H1 (cell line): ENCODE results near the gene IL16. TPM values are rescaled to one million over a fixed set of nuclear protein-coding genes. Genes with fewer than 3 reads are reported as not detected.

Source experiments
- CTCF ChIA-PET: fragments of 300-600 bp; sonication (Branson Sonifier 250); formaldehyde crosslinking; loops from one replicate; lab custom pipeline; 2021; ENCODE audit not compliant: partially characterized antibody; lab: Charles Lee
- POLR2A ChIA-PET: fragments of 300-600 bp; sonication (Branson Sonifier 250); formaldehyde crosslinking; loops from one replicate; lab custom pipeline; 2021; ENCODE audit warnings: inconsistent platforms; ENCODE audit not compliant: partially characterized antibody; lab: Charles Lee
- DNase-seq, 2 experiments: peaks; one replicate each; pipeline versions ENCODE4 v3.0.0 to v3.0.0-alpha.2; 2010 to 2022; ENCODE audit warnings: low spot score in 2 of 2, low read depth in 1 of 2, mixed read lengths in 1 of 2
- FAIRE-seq: peaks from 2 replicates; lab custom pipeline; 2011; peaks lifted over from hg19 to GRCh38; lab: Jason Lieb, UNC
- H2AFZ ChIP-seq: 2 replicates; pipeline ENCODE4 v1.8.1; 2012; ENCODE audit warnings: low read length, inconsistent platforms
- H2AK5ac ChIP-seq: 2 replicates; pipeline ENCODE4 v1.6.1; 2013; ENCODE audit warnings: low read depth, low read length
- H2BK120ac ChIP-seq: replicated peaks from 2 replicates; pipeline ENCODE3; 2013; ENCODE audit warnings: low read depth, low read length, inconsistent platforms
- H2BK12ac ChIP-seq: 2 replicates; pipeline ENCODE4 v1.6.1; 2013; ENCODE audit warnings: low read depth, low read length
- H2BK15ac ChIP-seq: 2 replicates; pipeline ENCODE4 v1.6.1; 2013; ENCODE audit warnings: low read length
- H2BK20ac ChIP-seq: 2 replicates; pipeline ENCODE4 v1.6.1; 2013; ENCODE audit warnings: low read length
- H2BK5ac ChIP-seq: 2 replicates; pipeline ENCODE4 v1.6.1; 2013; ENCODE audit warnings: low read depth, low read length
- H3K14ac ChIP-seq: 2 replicates; pipeline ENCODE4 v1.6.1; 2013; ENCODE audit warnings: inconsistent platforms; ENCODE audit not compliant: insufficient read length
- H3K18ac ChIP-seq: 2 replicates; pipeline ENCODE4 v1.6.1; 2013; ENCODE audit warnings: low read length; ENCODE audit errors: extremely low read depth
- H3K23ac ChIP-seq: 2 replicates; pipeline ENCODE4 v1.6.1; 2013; ENCODE audit warnings: inconsistent platforms; ENCODE audit not compliant: insufficient read length
- H3K23me2 ChIP-seq: 2 replicates; pipeline ENCODE4 v1.6.1; 2013; ENCODE audit warnings: low read depth, low read length
- H3K27ac ChIP-seq: 2 replicates; pipeline ENCODE4 v1.6.1; 2011; ENCODE audit warnings: low read depth, low read length, inconsistent platforms
- H3K27me3 ChIP-seq, 4 experiments: replicated peaks in 1 of 4; 1 replicate in 1 of 4; 2 replicates in 3 of 4; pipeline versions ENCODE4 v1.6.1 to v1.8.1; 2011 to 2013; ENCODE audit warnings: low read length in 3 of 4, mild to moderate bottlenecking in 3 of 4, inconsistent platforms in 2 of 4, mixed read lengths in 2 of 4, moderate library complexity in 1 of 4; ENCODE audit not compliant: control insufficient read depth in 3 of 4, insufficient read depth in 3 of 4; ENCODE audit errors: extremely low read depth in 1 of 4
- H3K36me3 ChIP-seq, 4 experiments: 2 replicates each; pipeline versions ENCODE4 v1.6.1 to v1.8.1; 2011 to 2013; ENCODE audit warnings: mild to moderate bottlenecking in 4 of 4, low read length in 3 of 4, moderate library complexity in 2 of 4, control low read depth in 1 of 4, inconsistent platforms in 1 of 4; ENCODE audit not compliant: insufficient read depth in 4 of 4, control insufficient read depth in 2 of 4
- H3K4ac ChIP-seq: replicated peaks from 2 replicates; pipeline ENCODE3; 2013; ENCODE audit warnings: low read length, low read depth, mixed read lengths, inconsistent platforms; ENCODE audit not compliant: insufficient read length
- H3K4me1 ChIP-seq, 4 experiments: replicated peaks in 1 of 4; 1 replicate in 1 of 4; 2 replicates in 3 of 4; pipeline versions ENCODE4 v1.6.1 to v1.8.1; 2011 to 2013; ENCODE audit warnings: low read length in 3 of 4, inconsistent platforms in 2 of 4, mixed read lengths in 1 of 4; ENCODE audit not compliant: insufficient read depth in 4 of 4, control insufficient read depth in 3 of 4
- H3K4me2 ChIP-seq, 2 experiments: 2 replicates each; pipeline versions ENCODE4 v1.6.1 to v1.8.1; 2011 to 2013; ENCODE audit warnings: low read depth in 2 of 2, low read length in 2 of 2, control low read depth in 1 of 2, inconsistent platforms in 1 of 2, mild to moderate bottlenecking in 1 of 2; ENCODE audit not compliant: insufficient read depth in 1 of 2
- H3K4me3 ChIP-seq, 4 experiments: fragments of 200-600, 300-600 bp in 1 of 4; sonication (generic), shearing (Covaris generic), sonication (Bioruptor Twin) in 1 of 4; 2 replicates each; pipeline versions ENCODE4 v1.5.1 to v1.8.1; 2011 to 2016; ENCODE audit warnings: low read length in 4 of 4, low read depth in 3 of 4, control low read depth in 2 of 4, inconsistent platforms in 2 of 4, mild to moderate bottlenecking in 2 of 4, mixed read lengths in 1 of 4, moderate library complexity in 1 of 4; ENCODE audit not compliant: insufficient read depth in 2 of 4; ENCODE audit errors: extremely low read depth in 1 of 4
- H3K56ac ChIP-seq: replicated peaks from 2 replicates; pipeline ENCODE3; 2013; ENCODE audit warnings: low read depth, mild to moderate bottlenecking, mixed read lengths, low read length, inconsistent platforms; ENCODE audit not compliant: insufficient read length
- H3K79me1 ChIP-seq: 2 replicates; pipeline ENCODE4 v1.6.1; 2013; ENCODE audit warnings: low read depth, low read length, control low read depth
- H3K79me2 ChIP-seq, 2 experiments: 2 replicates each; pipeline versions ENCODE4 v1.6.1 to v1.8.1; 2012 to 2013; ENCODE audit warnings: low read length in 2 of 2, mild to moderate bottlenecking in 2 of 2, inconsistent platforms in 1 of 2; ENCODE audit not compliant: insufficient read depth in 2 of 2, control insufficient read depth in 1 of 2
- H3K9ac ChIP-seq, 4 experiments: replicated peaks in 1 of 4; 1 replicate in 1 of 4; 2 replicates in 3 of 4; pipeline versions ENCODE4 v1.6.1 to v1.8.1; 2011 to 2013; ENCODE audit warnings: low read depth in 3 of 4, low read length in 3 of 4, control low read depth in 2 of 4, mild to moderate bottlenecking in 2 of 4, moderate library complexity in 2 of 4, inconsistent platforms in 1 of 4; ENCODE audit errors: extremely low read depth in 1 of 4
- H3K9me3 ChIP-seq, 2 experiments: 2 replicates each; pipeline versions ENCODE4 v1.6.1 to v1.8.1; 2012 to 2013; ENCODE audit warnings: mild to moderate bottlenecking in 2 of 2, moderate library complexity in 2 of 2, control low read depth in 1 of 2, inconsistent platforms in 1 of 2, low read depth in 1 of 2, low read length in 1 of 2, mixed read lengths in 1 of 2; ENCODE audit not compliant: insufficient read depth in 2 of 2
- H4K20me1 ChIP-seq, 2 experiments: replicated peaks in 1 of 2; 2 replicates each; pipeline versions ENCODE3 to v1.8.1; 2011 to 2013; ENCODE audit warnings: inconsistent platforms in 2 of 2, low read length in 2 of 2, mild to moderate bottlenecking in 1 of 2; ENCODE audit not compliant: insufficient read depth in 2 of 2, control insufficient read depth in 1 of 2
- H4K5ac ChIP-seq: 2 replicates; pipeline ENCODE4 v1.6.1; 2013; ENCODE audit warnings: low read length, low read depth, mixed read lengths, inconsistent platforms; ENCODE audit not compliant: insufficient read length
- H4K8ac ChIP-seq: 2 replicates; pipeline ENCODE4 v1.8.0; 2013; ENCODE audit warnings: mild to moderate bottlenecking, moderate library complexity, low read length, inconsistent platforms; ENCODE audit not compliant: insufficient read depth; ENCODE audit errors: extremely low read depth
- H4K91ac ChIP-seq: replicated peaks from 2 replicates; pipeline ENCODE3; 2013; ENCODE audit warnings: low read length, mixed read lengths, inconsistent platforms; ENCODE audit not compliant: insufficient read length
- CEBPB ChIP-seq: IDR thresholded peaks from 2 replicates; pipeline ENCODE4 v1.6.1; 2012; ENCODE audit warnings: low read depth, low read length
- EZH2 ChIP-seq: fragments of 200-600 bp; sonication (generic); IDR thresholded peaks from 2 replicates; pipeline ENCODE4 v1.7.1; 2012; ENCODE audit warnings: low read depth, mild to moderate bottlenecking, moderate library complexity, low read length, inconsistent platforms; ENCODE audit not compliant: severe bottlenecking
- GTF2F1 ChIP-seq: IDR thresholded peaks from 2 replicates; pipeline ENCODE4 v1.6.1; 2012; ENCODE audit warnings: low read depth, low read length, improper control_type of control experiment, borderline replicate concordance
- KDM1A ChIP-seq: fragments of 200-600, 300-600 bp; sonication (generic); IDR thresholded peaks from 2 replicates; pipeline ENCODE4 v1.7.1; 2016; ENCODE audit warnings: mild to moderate bottlenecking, low read length, borderline replicate concordance
- KDM5A ChIP-seq: fragments of 200-600 bp; IDR thresholded peaks from 2 replicates; pipeline ENCODE4 v1.7.1; 2012; ENCODE audit warnings: mild to moderate bottlenecking, low read length, inconsistent platforms, mixed read lengths
- SIN3A ChIP-seq, 2 experiments: IDR thresholded peaks in 1 of 2; conservative IDR thresholded peaks in 1 of 2; 2 replicates each; pipeline ENCODE4 v1.6.1; 2011 to 2012; ENCODE audit warnings: low read length in 2 of 2, improper control_type of control experiment in 1 of 2, low read depth in 1 of 2, mild to moderate bottlenecking in 1 of 2
- SIX5 ChIP-seq: IDR thresholded peaks from 2 replicates; pipeline ENCODE4 v1.6.1; 2011; ENCODE audit warnings: mild to moderate bottlenecking, low read depth, low read length
- TAF7 ChIP-seq: optimal IDR thresholded peaks from 2 replicates; pipeline ENCODE3; 2011; ENCODE audit warnings: low read depth, mild to moderate bottlenecking, inconsistent platforms, low read length, moderate library complexity, borderline replicate concordance
- TBP ChIP-seq: IDR thresholded peaks from 2 replicates; pipeline ENCODE4 v1.6.1; 2011; ENCODE audit warnings: low read depth, low read length, improper control_type of control experiment
- YY1 ChIP-seq: IDR thresholded peaks from 2 replicates; pipeline ENCODE4 v1.6.1; 2011; ENCODE audit warnings: low read depth, mild to moderate bottlenecking, low read length
- WGBS, 2 experiments: shearing (Covaris generic) in 1 of 2; methylation state at CpG; one replicate each; pipeline versions ENCODE4 v1.1.6 to v1.1.7; 2013 to 2015; ENCODE audit warnings: low lambda C conversion rate in 2 of 2, mixed read lengths in 2 of 2, inconsistent platforms in 1 of 2, low coverage in 1 of 2, missing lambda C conversion rate in 1 of 2; ENCODE audit not compliant: insufficient replicate concordance in 2 of 2, insufficient coverage in 1 of 2, insufficient read length in 1 of 2; ENCODE audit errors: extremely low coverage in 1 of 2, missing lambda C conversion rate in 1 of 2; 5-methylcytosine and 5-hydroxymethylcytosine counted together
- polyA plus RNA-seq, 7 experiments: library from polyadenylated mRNA; depleted of rRNA in 3 of 7; stranded (reverse) in 5 of 7; unstranded in 2 of 7; fragments of >200 nt in 5 of 7; fragments of 200-250 nt in 2 of 7; gene quantifications; 1 replicate in 5 of 7; 2 replicates in 1 of 7; 4 replicates in 1 of 7; pipeline versions ENCODE4 v1.2.1 to v1.2.3, GENCODE V29; 2011 to 2013; ENCODE audit warnings: missing spikeins in 2 of 7, mixed read lengths in 2 of 7
- total RNA-seq: library from RNA; stranded (reverse); fragmentation: NEBNext Ultra II Directional; extraction: Animal tissue kit (Norgen Biotek cat#: 25700); gene quantifications from 2 replicates; pipeline ENCODE4 v1.2.1, GENCODE V29; 2021
- TF ChIP-seq, protein P1 (sequence below): IDR thresholded peaks from 2 replicates; pipeline ENCODE4 v1.6.1; 2012; ENCODE audit warnings: inconsistent platforms
- TF ChIP-seq, protein P2 (sequence below): IDR thresholded peaks from 2 replicates; pipeline ENCODE4 v1.6.1; 2012; ENCODE audit warnings: low read length, inconsistent platforms

Gene IL16
- total and polyA plus RNA-seq, 2 of the 8 experiments (the other 6 are each of a cell fraction or from before 2014, with no cell fraction given): 0.03 to 0.09 TPM

DNA sequence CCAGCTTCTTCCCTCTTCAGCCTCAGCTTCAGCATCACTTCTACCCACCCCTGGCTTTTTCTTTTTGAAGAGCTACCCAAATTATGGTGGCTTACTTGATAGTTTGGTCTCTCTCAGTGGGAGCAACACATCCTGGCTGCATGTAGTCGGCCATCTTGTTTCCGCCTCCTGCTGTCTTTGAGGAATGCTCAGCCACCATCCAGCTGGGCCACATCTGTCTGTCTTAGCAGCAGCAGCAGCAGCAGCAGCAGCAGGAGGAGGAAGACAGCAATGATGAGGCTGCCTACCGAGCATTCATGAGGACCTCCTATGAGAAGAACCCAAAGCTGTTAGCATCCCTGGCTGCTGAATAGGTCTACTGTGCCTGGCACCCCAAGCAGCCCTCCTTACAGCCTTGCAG lies 19.7 kb downstream of the IL16 start:
- Histone ChIP-seq H3K9ac (no peak overlapping the region), H3K27me3 (no peaks in the 10 kb centered on the region), H3K79me1 (no peaks in the 10 kb centered on the region), H3K18ac (no peak overlapping the region), H3K79me2 (no peaks in the 10 kb centered on the region), H2BK15ac (no peak overlapping the region), H4K91ac (no peak overlapping the region), H3K4me3 (no peak overlapping the region), H3K56ac (no peak overlapping the region), H2BK5ac (no peak overlapping the region), H3K27ac (no peak overlapping the region), H3K4me2 (no peak overlapping the region), H3K23me2 (no peaks in the 10 kb centered on the region), H3K23ac (no peak overlapping the region), H2BK120ac (no peak overlapping the region), H3K36me3 (no peaks in the 10 kb centered on the region), H3K4me1 (peaks cover 0 to 2% (median 0%) of the 10 kb centered on the region in 4 experiments; a peak in 1 of 7 replicates), H3K4ac (no peak overlapping the region), H3K14ac (no peak overlapping the region), H2BK12ac (no peak overlapping the region), H2AFZ (peak overlapping the region; percentile 93), H4K20me1 (no peaks in the 10 kb centered on the region), H2AK5ac (no peak overlapping the region), H4K8ac (peak overlapping the region; percentile 95), H4K5ac (no peak overlapping the region), H2BK20ac (no peak overlapping the region), H3K9me3 (no peaks in the 10 kb centered on the region)
- FAIRE-seq (peak; percentile 28), DNase-seq (no peak)
- 86% methylated on average over 3 of the region's 3 CpGs; no CpG with 5 or more reads in 1 of the 2 experiments for WGBS, 2 experiments
- ChIA-PET CTCF (interaction anchor here (0.5 to 3.0 kb wide), 7 partner anchors 38 to 771 kb away, joined by 3 to 19 read pairs (median 3); no protein-coding TSS in a partner anchor), POLR2A (interaction anchor here (0.5 kb wide), 1 partner anchor 385 kb away, joined by 3 read pairs; no protein-coding TSS in a partner anchor)
- TF ChIP-seq SIN3A (conservative IDR thresholded peaks at IDR 0.05 in 1 of 2, IDR thresholded peaks at IDR 0.05 in 1 of 2; ENCODE audit: low read depth in 1 of 2, low read length in 2 of 2) (0 out of 4 replicates have a peak, but pooled peaks of 1 of the 2 experiments have one; percentile 34), YY1 (peak; percentile 93), TAF7 (no peak), KDM1A (no peak), KDM5A (no peak), TBP (no peak), CEBPB (no peak), GTF2F1 (no peak), SIX5 (no peak), EZH2 (no peak)
- TF ChIP-seq, protein P1, sequence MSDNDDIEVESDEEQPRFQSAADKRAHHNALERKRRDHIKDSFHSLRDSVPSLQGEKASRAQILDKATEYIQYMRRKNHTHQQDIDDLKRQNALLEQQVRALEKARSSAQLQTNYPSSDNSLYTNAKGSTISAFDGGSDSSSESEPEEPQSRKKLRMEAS: no peak
- TF ChIP-seq, protein P2, sequence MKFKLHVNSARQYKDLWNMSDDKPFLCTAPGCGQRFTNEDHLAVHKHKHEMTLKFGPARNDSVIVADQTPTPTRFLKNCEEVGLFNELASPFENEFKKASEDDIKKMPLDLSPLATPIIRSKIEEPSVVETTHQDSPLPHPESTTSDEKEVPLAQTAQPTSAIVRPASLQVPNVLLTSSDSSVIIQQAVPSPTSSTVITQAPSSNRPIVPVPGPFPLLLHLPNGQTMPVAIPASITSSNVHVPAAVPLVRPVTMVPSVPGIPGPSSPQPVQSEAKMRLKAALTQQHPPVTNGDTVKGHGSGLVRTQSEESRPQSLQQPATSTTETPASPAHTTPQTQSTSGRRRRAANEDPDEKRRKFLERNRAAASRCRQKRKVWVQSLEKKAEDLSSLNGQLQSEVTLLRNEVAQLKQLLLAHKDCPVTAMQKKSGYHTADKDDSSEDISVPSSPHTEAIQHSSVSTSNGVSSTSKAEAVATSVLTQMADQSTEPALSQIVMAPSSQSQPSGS: no peak
